GM06990 (cell line): ENCODE results near the gene FST.

Experiments
- DNase-seq: peaks from one replicate; pipeline ENCODE4 v3.0.0-alpha.2; 2011; ENCODE audit not compliant: insufficient read length; ENCODE audit errors: extremely low read depth
- H3K27me3 ChIP-seq: replicated peaks from 2 replicates; pipeline ENCODE4 v1.6.0; 2011; ENCODE audit warnings: low read length; ENCODE audit not compliant: control insufficient read depth, insufficient read depth
- H3K36me3 ChIP-seq: 2 replicates; pipeline ENCODE4 v1.5.1; 2011; ENCODE audit warnings: low read length; ENCODE audit not compliant: control insufficient read depth, insufficient read depth
- H3K4me3 ChIP-seq: replicated peaks from 2 replicates; pipeline ENCODE4 v1.5.1; 2011; ENCODE audit warnings: low read depth, mild to moderate bottlenecking, control low read depth, low read length
- CTCF ChIP-seq: IDR thresholded peaks from 2 replicates; pipeline ENCODE4 v1.5.1; 2011; ENCODE audit warnings: low read length, control low read depth, mild to moderate bottlenecking, inconsistent platforms; ENCODE audit not compliant: insufficient read depth, poor library complexity, severe bottlenecking

FST gene

DNA sequence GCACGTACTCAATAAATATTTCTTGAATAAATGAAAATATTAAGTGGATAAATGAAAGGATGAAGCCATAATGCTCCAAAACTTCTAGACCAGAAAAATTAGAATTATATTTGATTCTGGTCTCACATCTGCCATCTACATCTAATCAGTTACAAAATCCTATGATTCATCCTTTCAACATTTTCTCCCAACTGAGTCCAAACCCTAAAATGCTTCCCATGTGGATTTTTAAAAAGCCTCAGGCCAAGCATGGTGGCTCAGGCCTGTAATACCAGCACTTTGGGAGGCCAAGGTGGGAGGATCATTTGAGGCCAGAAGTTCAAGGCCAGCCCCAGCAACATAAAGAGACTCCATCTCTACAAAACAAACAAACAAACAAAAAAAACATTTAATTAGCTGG, 31.6 kb upstream of the FST start:
- Histone ChIP-seq H3K27me3 (no peaks in the 10 kb centered on the region), H3K36me3 (no peaks in the 10 kb centered on the region), H3K4me3 (no peak overlapping the region)
- DNase-seq = no peak
- no peak for TF ChIP-seq CTCF

DNA sequence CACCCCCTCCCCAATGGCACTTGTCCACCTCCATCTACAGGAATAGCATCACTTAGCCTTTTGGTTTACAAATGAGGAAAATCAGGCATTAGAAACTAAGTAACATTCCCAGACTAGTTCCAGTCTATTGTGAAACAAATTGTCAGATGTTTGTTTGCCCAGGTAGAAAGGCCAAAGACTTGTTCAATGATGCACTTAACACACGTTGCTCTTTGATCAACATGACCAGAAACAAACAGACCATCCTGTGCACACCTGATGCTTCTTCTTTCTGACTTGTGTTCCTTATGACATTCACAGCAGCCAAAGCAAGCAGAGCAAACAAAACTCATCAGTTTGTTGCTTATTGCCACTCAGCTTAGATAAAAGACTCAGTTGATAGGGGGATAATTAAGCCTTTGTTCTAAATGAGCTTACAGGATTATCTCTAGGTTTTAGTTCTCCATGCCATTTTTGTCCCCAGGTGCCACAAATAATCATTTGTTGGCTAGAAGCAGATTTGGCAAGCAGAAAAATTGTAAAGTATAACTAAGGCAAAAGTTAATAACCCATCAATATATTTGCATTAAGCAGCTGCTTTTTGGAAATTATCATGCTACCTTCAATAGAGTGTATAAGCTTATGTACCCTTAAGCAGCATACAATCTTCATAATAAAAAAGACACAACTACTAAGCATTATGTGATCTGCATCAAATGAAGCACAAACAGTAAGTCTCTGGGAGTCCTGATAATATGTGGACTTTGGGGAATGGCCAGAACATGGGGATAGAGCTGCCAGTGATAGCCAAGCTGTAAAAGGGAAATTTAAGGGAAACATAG, 26.3 kb upstream of the FST start:
- Histone ChIP-seq H3K36me3 (no peaks in the 10 kb centered on the region), H3K27me3 (no peaks in the 10 kb centered on the region), H3K4me3 (no peak overlapping the region)
- TF ChIP-seq CTCF = no peak
- no peak for DNase-seq

GRCh38 chr5:53454719-53455000, 25.8 kb upstream of the FST start:
- TF ChIP-seq CTCF = no peak
- H3K4me3 ChIP-seq = no peak overlapping the region
- no peak for DNase-seq
- no peaks in the 10 kb centered on the region for H3K36me3 ChIP-seq
- no peaks in the 10 kb centered on the region for H3K27me3 ChIP-seq

GRCh38 chr5:53456366-53456765, 24.1 kb upstream of the FST start:
- no peak for DNase-seq
- no peak for TF ChIP-seq CTCF
- Histone ChIP-seq H3K36me3 (no peaks in the 10 kb centered on the region), H3K4me3 (no peak overlapping the region), H3K27me3 (no peaks in the 10 kb centered on the region)

DNA sequence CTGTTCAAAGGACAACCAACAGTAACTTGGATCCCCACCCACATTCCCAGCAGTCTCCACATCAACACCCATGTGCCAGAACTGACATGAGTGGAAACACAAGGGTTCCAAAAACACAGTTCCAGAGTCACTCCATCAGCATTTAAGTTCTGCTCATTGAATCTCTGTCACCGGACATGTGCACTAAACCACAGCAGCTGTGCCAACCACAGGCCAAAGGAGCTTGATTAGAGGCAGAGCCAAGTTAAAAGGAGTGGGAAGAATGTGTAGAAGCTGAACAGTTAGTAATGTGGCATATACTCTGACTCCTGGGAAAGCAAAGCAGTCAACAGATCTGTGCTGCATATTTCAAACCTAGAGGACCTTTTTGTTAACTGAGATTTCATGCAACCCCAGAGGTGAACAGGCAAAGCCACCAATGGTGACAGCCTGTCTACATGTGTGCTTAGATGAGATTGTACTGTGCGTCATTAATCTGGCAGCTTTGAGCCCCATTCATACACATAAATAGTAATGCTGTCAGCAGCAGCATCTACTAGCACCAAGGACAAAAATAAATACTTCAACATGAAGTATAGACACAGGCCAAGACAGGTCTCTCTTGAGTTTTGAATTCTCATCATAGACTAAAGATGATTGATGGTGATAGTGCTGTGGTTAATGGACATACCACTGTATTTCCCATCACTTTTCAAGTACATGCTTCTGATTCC, 16.4 kb upstream of the FST start:
- no peaks in the 10 kb centered on the region; the same call in 1 of the 2 replicates for H3K27me3 ChIP-seq
- no peak overlapping the region for H3K4me3 ChIP-seq
- H3K36me3 ChIP-seq = no peaks in the 10 kb centered on the region
- no peak for TF ChIP-seq CTCF
- no peak for DNase-seq
